Smooth muscle cell (in vitro differentiated cells): Measurements from ENCODE around the gene PIK3CA. TPM values are rescaled to one million over a fixed set of nuclear protein-coding genes. Genes with fewer than 3 reads are reported as not detected.

Experiments
- DNase-seq: peaks from one replicate; lab custom pipeline; 2025; ENCODE audit not compliant: unreplicated experiment; lab: John Stamatoyannopoulos, UW
- H2AFZ ChIP-seq: fragments of 200-600 bp; sonication (generic); 2 replicates; pipeline ENCODE4 v1.6.0; 2016; ENCODE audit warnings: antibody characterized with exemption, low read depth, mild to moderate bottlenecking
- H3F3A ChIP-seq: fragments of 200-600 bp; sonication (generic); 2 replicates; pipeline ENCODE4 v1.6.0; 2017; ENCODE audit warnings: antibody characterized with exemption, low read depth
- H3K27ac ChIP-seq: fragments of 200-600 bp; sonication (generic); 2 replicates; pipeline ENCODE4 v1.5.1; 2016; ENCODE audit warnings: low read depth, mild to moderate bottlenecking
- H3K27me3 ChIP-seq: fragments of 200-600 bp; sonication (generic); 2 replicates; pipeline ENCODE4 v1.6.1; 2016; ENCODE audit warnings: low read depth, mild to moderate bottlenecking
- H3K36me3 ChIP-seq: fragments of 200-600 bp; sonication (generic); 2 replicates; pipeline ENCODE4 v1.5.1; 2016; ENCODE audit warnings: low read depth
- H3K4me1 ChIP-seq: fragments of 200-600 bp; sonication (generic); 2 replicates; pipeline ENCODE4 v1.5.1; 2016; ENCODE audit warnings: low read depth
- H3K4me2 ChIP-seq: fragments of 200-600 bp; sonication (generic); 2 replicates; pipeline ENCODE4 v1.6.0; 2016; ENCODE audit warnings: mild to moderate bottlenecking
- H3K4me3 ChIP-seq: fragments of 200-600 bp; sonication (generic); 2 replicates; pipeline ENCODE4 v1.5.1; 2016; ENCODE audit warnings: mild to moderate bottlenecking
- H3K79me2 ChIP-seq: fragments of 200-600 bp; sonication (generic); 2 replicates; pipeline ENCODE4 v1.6.0; 2016; ENCODE audit warnings: low read depth, mild to moderate bottlenecking
- H3K9ac ChIP-seq: fragments of 200-600 bp; sonication (generic); 2 replicates; pipeline ENCODE4 v1.6.0; 2016; ENCODE audit warnings: low read depth
- H3K9me3 ChIP-seq: fragments of 200-600 bp; sonication (generic); replicated peaks from 2 replicates; pipeline ENCODE4 v1.5.1; 2016; ENCODE audit warnings: low read depth
- H4K20me1 ChIP-seq: fragments of 200-600 bp; sonication (generic); 2 replicates; pipeline ENCODE4 v1.6.0; 2016; ENCODE audit warnings: low read depth
- CTCF ChIP-seq: fragments of 200-600 bp; sonication (generic); IDR thresholded peaks from 2 replicates; pipeline ENCODE4 v1.5.1; 2017; ENCODE audit warnings: borderline replicate concordance, mild to moderate bottlenecking, antibody characterized with exemption; ENCODE audit not compliant: insufficient read depth, poor library complexity, severe bottlenecking
- WGBS: methylation state at CpG from one replicate; pipeline ENCODE4 v1.1.7; 2016; ENCODE audit warnings: low lambda C conversion rate; 5-methylcytosine and 5-hydroxymethylcytosine counted together
- polyA plus RNA-seq: library from polyadenylated mRNA; unstranded; fragments of >200 nt; fragmentation: Nextera tagmentation; extraction: Ambion mirVana; gene quantifications from 2 replicates; pipeline ENCODE4 v1.2.1, GENCODE V29; 2016
- total RNA-seq: library from RNA; depleted of rRNA; stranded (reverse); fragments of >200 nt; gene quantifications from 2 replicates; pipeline ENCODE4 v1.2.3, GENCODE V29; 2014

PIK3CA gene
- total and polyA plus RNA-seq, 2 experiments from 2014 or later = 6.1 to 19.6 TPM

- no peaks in the 10 kb centered on the region for H3K4me1 ChIP-seq
- no peaks in the 10 kb centered on the region for H3K9me3 ChIP-seq
- peaks cover 100% of the 10 kb centered on the region for H4K20me1 ChIP-seq
- no peak overlapping the region for H3K4me3 ChIP-seq
- WGBS = 87% methylated on average over 6 of the region's 6 CpGs
- no peak for TF ChIP-seq CTCF
- no peak overlapping the region for H3K4me2 ChIP-seq
- peaks cover 100% of the 10 kb centered on the region for H3K79me2 ChIP-seq
- no peak overlapping the region for H3K9ac ChIP-seq
- no peak overlapping the region for H2AFZ ChIP-seq
- H3K27me3 ChIP-seq = no peaks in the 10 kb centered on the region
- DNase-seq = no peak
- no peak overlapping the region for H3K27ac ChIP-seq
- no peaks in the 10 kb centered on the region for H3K36me3 ChIP-seq
- H3F3A ChIP-seq = no peaks in the 10 kb centered on the region
Observed at GRCh38 chr3:179158336-179159039, 10.3 kb downstream of the PIK3CA start.

DNA sequence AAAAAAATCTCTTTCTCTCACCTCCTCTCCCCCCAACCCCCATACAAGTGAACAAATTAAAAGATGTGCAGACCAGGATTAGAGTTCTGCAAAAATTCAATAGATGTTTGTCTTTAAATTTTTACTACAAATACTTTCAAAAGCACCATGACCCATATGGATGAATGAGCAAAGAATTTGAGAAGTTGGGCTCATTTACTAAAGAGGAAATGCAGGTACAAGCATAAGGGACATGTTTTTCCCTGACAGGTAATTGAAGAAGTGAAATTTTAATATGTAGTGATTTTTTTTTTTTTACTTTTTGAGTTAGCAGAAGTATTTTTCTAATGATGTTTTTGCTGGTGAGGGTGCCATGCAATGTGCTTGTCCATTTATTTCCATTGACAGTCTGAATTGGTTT lies 15.3 kb downstream of the PIK3CA start:
- no peaks in the 10 kb centered on the region for H3K4me1 ChIP-seq
- DNase-seq = no peak
- no peak overlapping the region for H3K27ac ChIP-seq
- no peaks in the 10 kb centered on the region for H3K36me3 ChIP-seq
- no peaks in the 10 kb centered on the region for H3K9me3 ChIP-seq
- H3K4me2 ChIP-seq = no peak overlapping the region
- peaks cover 99% of the 10 kb centered on the region for H3K79me2 ChIP-seq
- no peak overlapping the region for H3K4me3 ChIP-seq
- no peaks in the 10 kb centered on the region for H3F3A ChIP-seq
- TF ChIP-seq CTCF = no peak
- H3K27me3 ChIP-seq = no peaks in the 10 kb centered on the region
- no peak overlapping the region for H2AFZ ChIP-seq
- no peak overlapping the region for H3K9ac ChIP-seq
- peaks cover 100% of the 10 kb centered on the region for H4K20me1 ChIP-seq

DNA sequence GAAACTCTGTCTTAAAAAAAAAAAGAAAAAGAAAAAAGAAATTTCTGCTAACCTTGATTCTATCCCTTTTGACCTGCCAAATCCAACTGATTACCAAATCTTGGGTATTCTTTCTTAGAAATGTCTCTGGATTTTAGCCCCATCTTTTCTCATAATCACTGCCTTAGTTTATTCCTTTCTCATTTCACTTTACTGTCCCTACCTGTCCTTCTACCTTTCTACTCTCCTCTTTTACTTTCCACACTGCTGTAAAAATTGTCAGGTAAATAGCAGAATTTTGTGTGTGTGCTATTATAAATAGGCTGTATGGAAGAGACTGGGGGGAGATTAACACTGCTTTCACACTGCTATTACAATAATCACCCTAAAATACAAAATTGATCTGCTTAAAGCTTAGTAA lies 16.7 kb downstream of the PIK3CA start:
- Histone ChIP-seq H3K4me2 (no peak overlapping the region), H3K27me3 (no peaks in the 10 kb centered on the region), H3K36me3 (no peaks in the 10 kb centered on the region), H4K20me1 (peaks cover 98% of the 10 kb centered on the region), H2AFZ (no peak overlapping the region), H3K4me1 (no peaks in the 10 kb centered on the region), H3K27ac (no peak overlapping the region), H3K4me3 (no peak overlapping the region), H3K79me2 (peaks cover 99% of the 10 kb centered on the region), H3K9me3 (no peaks in the 10 kb centered on the region), H3F3A (no peaks in the 10 kb centered on the region), H3K9ac (no peak overlapping the region)
- no peak for DNase-seq
- TF ChIP-seq CTCF = no peak

DNA sequence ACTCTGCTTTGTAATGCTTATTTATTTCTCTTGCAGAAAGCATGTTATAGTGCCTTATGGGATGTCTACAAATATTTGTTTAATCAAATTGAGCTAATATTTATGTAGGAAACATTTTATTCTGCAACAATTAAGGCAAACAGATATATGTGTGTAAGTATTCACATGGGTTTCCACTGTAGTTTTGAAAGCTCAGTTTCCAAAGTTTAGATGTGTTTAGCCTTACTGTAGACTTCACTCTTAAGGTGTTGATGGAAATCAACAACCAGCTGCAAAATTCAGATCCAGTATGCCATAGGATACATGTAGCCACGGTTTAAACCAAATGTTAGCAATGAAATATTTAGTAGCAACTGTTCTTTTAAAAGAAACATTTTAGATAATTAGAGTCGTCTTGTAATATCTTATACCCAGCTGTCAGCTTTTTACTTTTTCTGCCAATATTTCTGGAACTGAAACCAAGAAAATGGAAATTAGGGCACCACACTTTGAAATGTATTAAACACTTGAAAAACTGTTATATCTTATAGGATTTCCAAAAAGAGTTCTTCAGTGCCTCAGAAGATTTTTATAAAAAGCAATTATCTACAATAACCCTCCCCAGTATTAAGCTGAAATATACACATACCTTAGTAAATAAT lies 18.5 kb downstream of the PIK3CA start:
- 93% methylated on average over 2 of the region's 2 CpGs for WGBS
- TF ChIP-seq CTCF = no peak
- H3K27me3 ChIP-seq = no peaks in the 10 kb centered on the region
- peaks cover 80% of the 10 kb centered on the region for H4K20me1 ChIP-seq
- H3K9me3 ChIP-seq = no peaks in the 10 kb centered on the region
- H3K4me1 ChIP-seq = no peaks in the 10 kb centered on the region
- no peak for DNase-seq
- no peaks in the 10 kb centered on the region for H3F3A ChIP-seq
- H3K79me2 ChIP-seq = peaks cover 98% of the 10 kb centered on the region
- no peak overlapping the region for H2AFZ ChIP-seq
- H3K9ac ChIP-seq = no peak overlapping the region
- H3K4me2 ChIP-seq = no peak overlapping the region
- H3K4me3 ChIP-seq = no peak overlapping the region
- no peaks in the 10 kb centered on the region for H3K36me3 ChIP-seq
- no peak overlapping the region for H3K27ac ChIP-seq
